ENCODE results near the gene SLC16A13. TPM values are rescaled to one million over a fixed set of nuclear protein-coding genes. Genes with fewer than 3 reads are reported as not detected.

SLC16A13 gene
- total and polyA plus RNA-seq, 10 of the 15 experiments (the other 5 are each of a cell fraction or from before 2014, with no cell fraction given) = 0.34 to 12.1 (median 3.3) TPM

- CTCF ChIA-PET = interaction anchor here (0.6 to 15.9 kb wide), 5 partner anchors 24 to 88 kb away, joined by 3 to 237 read pairs (median 4); partner anchors contain the start of gene BCL6B
- Histone ChIP-seq H3K9ac (ENCODE audit: control insufficient read depth, insufficient read depth, low read length) (no peak overlapping the region), H3K4me2 (ENCODE audit: control insufficient read depth, insufficient read depth) (no peak overlapping the region), H4K20me1 (ENCODE audit: control insufficient read depth, insufficient read depth) (no peaks in the 10 kb centered on the region), H3K9me3 (replicated peaks; ENCODE audit: control insufficient read depth, insufficient read depth, low read length) (no peaks in the 10 kb centered on the region), H3K27ac (ENCODE audit: control insufficient read depth, insufficient read depth) (no peak overlapping the region), H3K27me3 (replicated peaks in 1 of 2; ENCODE audit: control insufficient read depth in 2 of 2, insufficient read depth in 2 of 2, low read length in 1 of 2) (no peaks in the 10 kb centered on the region), H3K4me3 (no peak overlapping the region), H2AFZ (ENCODE audit: control insufficient read depth, low read depth, low read length) (no peak overlapping the region), H3K79me2 (ENCODE audit: control insufficient read depth, insufficient read depth, low read length) (no peaks in the 10 kb centered on the region), H3K36me3 (ENCODE audit: control insufficient read depth in 2 of 2, insufficient read depth in 2 of 2, low read length in 1 of 2) (peaks cover 11 to 13% of the 10 kb centered on the region in 2 experiments), H3K4me1 (ENCODE audit: control insufficient read depth, insufficient read depth, low read length) (no peaks in the 10 kb centered on the region)
- RAD21 ChIA-PET (ENCODE audit: unreplicated experiment) = interaction anchor here (1.5 kb wide), 1 partner anchor 84 kb away, joined by 3 read pairs; no protein-coding TSS in a partner anchor
- FAIRE-seq = no peak
- 73% methylated on average over 11 of the region's 11 CpGs for WGBS (ENCODE audit: insufficient coverage, insufficient replicate concordance, low lambda C conversion rate, missing lambda C conversion rate)
- TF ChIP-seq FOXK2 (IDR thresholded peaks at IDR 0.05) (no peak), NR2F1 (conservative IDR thresholded peaks at IDR 0.05) (no peak), PAX5 (IDR thresholded peaks at IDR 0.05; ENCODE audit: borderline replicate concordance, low read depth, low read length) (no peak), IRF4 (IDR thresholded peaks at IDR 0.05; ENCODE audit: low read depth, low read length) (no peak), BRCA1 (IDR thresholded peaks at IDR 0.05; ENCODE audit: low read depth, low read length) (no peak), USF2 (IDR thresholded peaks at IDR 0.05; ENCODE audit: borderline replicate concordance, low read depth, low read length) (no peak), ESRRA (IDR thresholded peaks at IDR 0.05; ENCODE audit: low read length) (no peak), ASH2L (IDR thresholded peaks at IDR 0.05; ENCODE audit: borderline replicate concordance, low read depth) (no peak), USF1 (IDR thresholded peaks at IDR 0.05; ENCODE audit: borderline replicate concordance, extremely low read length, insufficient read depth, low read depth, low read length) (no peak), SIN3A (IDR thresholded peaks at IDR 0.05; ENCODE audit: low read depth, low read length) (no peak), IRF3 (IDR thresholded peaks at IDR 0.05) (no peak)
- no TSS peak for BruUV-seq (replicated peaks)
- in situ Hi-C loops (cut with MboI) = no loop called here
- ATAC-seq = no peak
- intact Hi-C loops (cut with micrococcal nuclease; ENCODE audit: unreplicated experiment) = no loop called here
- SMC1A ChIA-PET (ENCODE audit: uncharacterized antibody, unreplicated experiment) = interaction anchor here (1.3 kb wide), 1 partner anchor 84 kb away, joined by 7 read pairs; no protein-coding TSS in a partner anchor
- no peak for DNase-seq (ENCODE audit: low read depth, low spot score)
- POLR2A ChIA-PET = no interaction called here
Measured at GRCh38 chr17:6998855-6999508, 36.8 kb upstream of the SLC16A13 start.

Data from GM12878 (cell line).